AG20443 (cell line): ENCODE measurements around the gene SPRN.
"Not testable (repeated sequence)": the region's sequence is repeated elsewhere in the genome, so short reads cannot be mapped to it uniquely, and the experiment has no call there.

Source experiments
- DNase-seq: peaks from one replicate; pipeline ENCODE4 v3.0.0; 2012; ENCODE audit warnings: low spot score, mixed read lengths

SPRN gene

DNA sequence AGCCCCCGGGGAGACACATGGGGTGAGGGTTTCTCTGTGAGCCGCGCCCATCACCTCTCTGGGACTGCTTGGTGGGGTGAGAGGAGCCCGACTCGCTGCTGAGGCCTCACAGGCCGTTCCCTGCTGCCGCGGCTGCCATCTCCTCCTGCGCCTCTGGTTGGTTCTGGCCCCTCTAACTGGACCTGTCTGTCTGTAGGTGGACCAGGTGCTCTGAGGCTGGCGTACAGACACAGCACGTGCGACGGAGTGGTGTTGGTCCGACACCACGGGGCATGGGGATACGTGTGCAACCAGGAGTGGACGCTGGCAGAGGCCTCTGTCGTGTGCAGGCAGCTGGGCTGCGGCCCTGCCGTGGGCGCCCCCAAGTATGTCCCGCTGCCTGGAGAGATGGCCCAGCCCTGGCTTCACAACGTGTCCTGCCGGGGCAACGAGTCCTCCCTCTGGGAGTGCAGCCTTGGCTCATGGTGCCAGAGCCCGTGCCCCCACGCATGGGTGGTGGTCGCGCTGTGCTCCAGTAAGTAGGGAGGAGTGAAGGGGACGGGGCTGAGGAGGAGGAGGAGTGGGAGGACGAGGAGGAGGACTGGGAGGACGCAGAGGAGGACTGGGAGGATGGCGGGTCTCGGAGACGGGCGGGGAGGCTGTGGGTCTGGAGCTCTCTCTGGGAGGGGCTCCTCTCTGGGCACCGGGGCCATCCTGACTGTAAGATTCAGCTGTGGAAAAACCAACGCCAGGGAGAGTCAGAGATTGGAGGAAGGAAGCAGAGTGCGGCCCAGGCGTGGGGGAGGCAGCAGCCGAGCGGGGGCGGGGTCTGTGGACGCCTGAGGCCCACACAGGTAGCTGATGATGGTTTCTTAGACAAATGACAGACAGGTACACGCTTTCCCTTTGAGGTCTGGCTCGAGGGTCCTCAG is 31.9 kb upstream of the SPRN start:
- no peak for DNase-seq

DNA sequence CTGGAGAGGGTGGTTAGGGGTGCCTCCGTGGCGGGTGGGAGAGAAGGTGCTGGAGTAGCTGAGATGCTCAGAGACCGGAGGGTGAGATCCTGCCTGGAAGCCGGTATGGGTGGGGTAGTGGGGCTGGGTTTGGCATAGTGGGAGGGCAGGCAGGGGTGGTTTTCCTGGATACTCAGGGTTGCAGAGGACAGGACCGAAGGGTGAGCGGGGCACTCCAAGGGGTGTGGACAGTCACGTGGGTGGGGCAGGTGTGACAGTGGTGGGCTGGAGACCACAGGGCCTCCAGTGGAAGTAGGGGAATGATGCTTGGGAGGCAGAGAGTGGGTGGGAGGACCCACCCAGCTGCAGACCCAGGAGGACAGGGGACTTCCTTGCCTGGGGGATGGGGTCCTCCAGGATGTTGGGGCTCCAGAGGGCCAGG is 31.2 kb upstream of the SPRN start:
- DNase-seq, result no peak

DNA sequence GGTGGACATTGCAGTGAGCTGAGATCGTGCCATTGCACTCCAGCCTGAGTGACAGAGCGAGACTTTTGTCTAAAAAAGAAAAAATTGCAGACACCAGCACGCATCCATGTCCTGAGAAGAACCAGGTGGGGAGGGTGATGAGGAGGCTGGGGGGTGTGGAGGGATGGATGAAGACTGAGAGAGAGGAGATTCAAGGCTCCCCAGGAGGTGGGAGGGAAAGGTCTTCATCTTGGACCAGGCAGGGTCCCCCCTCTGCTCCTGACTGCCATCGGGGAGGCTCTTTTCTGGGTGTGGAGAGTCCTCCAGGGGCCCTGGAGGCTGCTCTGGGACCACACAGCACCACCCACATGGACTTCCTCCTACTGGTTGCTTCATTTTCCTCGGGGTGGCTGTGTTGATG is 30.8 kb upstream of the SPRN start:
- no peak for DNase-seq

DNA sequence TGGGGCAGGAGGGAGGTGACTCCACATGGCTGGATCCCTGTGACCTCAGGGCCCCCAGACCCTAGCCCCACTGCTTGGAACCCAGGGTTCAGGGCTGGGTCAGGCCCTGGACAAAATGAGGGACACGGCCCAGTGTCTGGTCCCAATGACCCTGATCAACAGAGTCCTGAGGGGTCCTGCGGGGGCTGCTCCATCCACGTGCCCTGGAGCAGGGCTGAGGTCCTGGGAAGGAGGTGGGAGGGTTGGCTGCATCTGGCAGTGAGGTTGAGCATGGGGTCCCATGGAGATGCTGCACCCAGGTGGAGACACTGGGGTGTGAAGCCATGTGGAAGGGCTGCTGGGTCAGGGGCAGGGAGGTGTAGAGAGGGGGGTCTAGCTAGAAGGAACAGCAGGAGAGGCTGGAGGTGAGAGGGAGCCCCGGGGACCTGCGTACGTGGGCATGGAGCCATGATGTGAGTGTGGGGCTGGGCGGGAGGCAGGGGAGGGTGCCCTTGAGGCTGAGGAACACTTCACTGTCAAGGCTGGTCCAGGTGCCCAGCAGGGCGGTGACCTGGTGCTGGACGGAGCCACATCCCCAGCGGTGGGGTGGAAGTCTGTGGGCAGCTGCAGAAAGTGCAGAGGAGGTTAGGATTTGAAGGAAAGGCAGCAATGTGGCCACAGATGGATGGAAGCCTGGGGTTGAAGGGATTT is 29.9 kb upstream of the SPRN start:
- DNase-seq, result no peak

DNA sequence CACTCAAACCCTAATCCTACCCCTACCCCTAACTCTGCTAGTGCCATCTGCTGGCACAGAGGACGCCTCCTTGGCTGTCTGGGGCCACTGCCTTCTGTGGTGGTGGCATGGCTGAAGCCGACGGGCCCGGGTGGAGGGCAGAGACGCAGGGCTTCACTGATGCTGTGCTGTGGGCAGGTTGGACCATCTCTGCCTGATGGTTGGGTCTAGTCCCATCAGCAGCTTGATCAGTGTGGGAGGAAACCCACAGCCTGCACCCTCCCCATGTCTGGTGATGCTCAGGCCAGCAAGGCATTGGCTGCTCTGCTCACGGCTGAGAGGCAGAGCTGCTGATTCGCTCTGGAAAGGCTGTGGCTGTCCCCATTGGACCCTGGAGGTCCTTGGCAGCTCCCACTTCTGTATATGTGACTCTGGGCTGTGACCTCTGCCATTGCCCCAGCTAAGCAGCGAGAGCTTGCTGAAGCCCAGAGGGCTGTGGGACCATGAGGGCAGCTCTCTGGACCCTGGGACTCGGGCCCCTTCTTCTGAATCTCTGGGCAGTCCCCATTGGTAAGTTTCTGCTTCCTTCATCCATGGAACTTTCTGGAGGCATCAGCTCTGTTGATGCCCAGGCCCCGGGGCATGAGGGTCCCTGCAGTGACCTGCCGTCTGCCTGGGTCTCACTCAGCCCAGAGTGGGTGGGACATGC is 29.2 kb upstream of the SPRN start, which contains the start of gene SCART1:
Gene SCART1, plus strand, starts transcription at position 430 of the 688 bp plus-strand sequence. Its CDS starts 53 bp downstream, at position 483.
- no peak for DNase-seq

DNA sequence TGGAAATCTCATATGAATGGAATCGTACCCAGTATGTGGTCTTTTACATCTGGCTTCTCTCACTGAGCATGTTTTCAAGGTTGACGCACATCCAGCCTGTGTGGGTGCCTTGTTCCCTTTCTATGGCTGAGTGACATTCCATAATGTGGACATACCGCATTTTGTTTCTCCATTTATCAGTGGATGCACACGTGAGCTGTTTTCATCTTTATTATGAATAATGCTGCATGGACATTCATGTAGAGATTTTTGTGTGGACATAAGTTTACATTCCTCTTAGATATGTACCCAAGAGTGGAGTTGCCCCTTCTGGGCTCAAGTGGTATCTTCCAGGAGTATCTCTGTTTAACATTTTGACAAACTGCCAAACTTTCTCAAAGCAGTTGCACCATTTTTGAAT is 28.0 kb upstream of the SPRN start:
- DNase-seq, result no peak

DNA sequence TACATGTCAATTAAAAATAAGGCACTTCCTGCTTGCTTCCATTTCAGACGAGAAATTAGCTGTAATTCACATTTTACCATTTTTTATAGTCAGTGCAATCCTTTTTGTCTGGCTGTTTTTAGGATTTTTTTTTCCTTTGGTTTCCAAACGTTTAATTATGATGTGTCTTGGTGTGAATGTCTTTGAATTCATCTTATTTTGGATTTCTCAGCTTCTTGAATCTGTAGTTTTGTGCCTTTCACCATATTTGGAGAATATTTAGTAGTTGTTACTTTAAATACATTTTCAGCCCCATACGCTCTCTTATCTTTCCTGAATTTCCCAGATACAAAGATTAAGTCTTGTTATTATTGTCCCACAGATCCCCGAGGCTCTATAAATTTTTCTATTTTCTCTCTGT is 26.9 kb upstream of the SPRN start:
- DNase-seq, result no peak

DNA sequence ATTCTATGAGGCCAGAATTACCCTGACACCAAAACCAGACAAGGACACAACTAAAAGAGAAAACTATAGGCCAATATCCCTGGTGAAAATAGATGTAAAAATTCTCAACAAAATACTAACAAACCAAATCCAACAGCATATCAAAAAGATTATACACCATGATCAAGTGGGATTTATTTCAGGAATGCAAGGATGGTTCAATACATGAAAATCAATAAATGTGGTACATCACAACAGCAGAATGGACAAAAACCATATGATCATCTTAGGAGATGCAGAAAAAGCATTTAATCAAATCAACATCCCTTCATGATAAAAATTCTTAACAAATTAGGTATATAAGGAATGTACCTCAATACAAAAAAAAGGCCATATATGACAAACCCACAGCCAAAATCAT is 23.7 kb upstream of the SPRN start:
- DNase-seq, result no peak

DNA sequence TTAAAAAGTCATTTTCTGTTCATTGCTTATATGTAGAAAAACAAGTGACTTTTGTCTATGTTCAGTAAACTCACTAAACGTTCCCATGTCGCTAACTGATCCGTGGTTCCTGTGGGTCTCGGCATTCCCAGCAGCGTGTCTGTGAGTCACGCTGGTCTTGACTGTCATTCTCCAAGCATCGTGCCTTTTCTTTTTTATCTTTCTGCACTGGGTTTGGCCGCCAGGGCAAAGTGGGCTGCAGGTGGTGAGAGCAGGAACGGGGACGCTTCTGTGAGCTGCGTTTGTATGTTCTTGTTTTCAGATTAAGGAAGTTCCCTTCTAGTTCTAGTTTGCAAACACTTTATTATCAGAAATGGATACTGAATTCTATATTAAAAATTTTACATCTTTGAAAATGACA is 22.6 kb upstream of the SPRN start:
- DNase-seq, result no peak

DNA sequence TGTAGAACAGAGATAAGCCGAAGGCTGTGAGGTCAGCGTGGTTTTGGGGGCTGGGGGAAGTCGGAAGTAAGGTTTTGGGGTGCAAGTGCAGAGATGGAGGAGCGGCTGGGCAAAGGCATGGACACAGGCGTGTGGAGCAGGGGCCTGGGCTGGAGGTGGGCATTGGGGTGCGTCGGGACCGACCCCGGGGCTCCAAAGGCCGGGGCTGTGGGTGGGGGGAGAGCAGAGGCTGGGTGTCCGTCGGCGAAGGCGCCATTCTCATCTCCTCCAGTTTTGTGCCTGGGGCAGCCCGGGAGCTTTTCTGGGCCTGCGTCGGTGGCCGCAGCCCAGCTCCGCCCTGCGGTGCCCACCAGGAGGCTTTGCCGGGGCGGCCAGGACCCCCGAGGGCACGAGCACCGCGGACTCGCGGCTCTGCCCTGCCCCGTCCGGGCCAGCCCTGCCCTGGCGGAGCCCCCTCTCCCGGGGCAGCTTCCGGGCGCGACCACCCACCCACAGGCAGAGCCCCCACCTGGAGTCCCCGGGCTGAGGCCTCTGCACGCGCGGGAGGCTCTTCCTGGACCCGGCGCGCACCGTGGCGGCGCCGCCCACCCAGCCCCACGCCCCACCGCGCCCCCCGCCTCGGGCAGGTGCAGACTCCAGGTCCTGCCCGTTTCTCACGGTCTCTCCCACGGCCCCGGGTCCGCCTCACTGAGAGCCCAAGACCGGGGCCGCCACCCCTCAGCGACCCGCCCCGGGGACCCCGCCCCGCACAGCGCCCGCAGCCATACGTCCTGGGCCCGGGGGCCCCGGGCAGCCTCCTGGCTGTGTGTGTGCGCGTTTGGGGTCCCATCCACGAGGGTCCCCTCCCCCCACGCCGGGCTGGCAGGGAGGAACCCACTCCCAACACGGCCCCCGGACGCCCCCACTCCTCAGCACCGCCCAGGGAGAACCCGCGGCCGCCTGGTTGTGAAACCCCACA is 21.6 kb upstream of the SPRN start:
- DNase-seq, result no peak

DNA sequence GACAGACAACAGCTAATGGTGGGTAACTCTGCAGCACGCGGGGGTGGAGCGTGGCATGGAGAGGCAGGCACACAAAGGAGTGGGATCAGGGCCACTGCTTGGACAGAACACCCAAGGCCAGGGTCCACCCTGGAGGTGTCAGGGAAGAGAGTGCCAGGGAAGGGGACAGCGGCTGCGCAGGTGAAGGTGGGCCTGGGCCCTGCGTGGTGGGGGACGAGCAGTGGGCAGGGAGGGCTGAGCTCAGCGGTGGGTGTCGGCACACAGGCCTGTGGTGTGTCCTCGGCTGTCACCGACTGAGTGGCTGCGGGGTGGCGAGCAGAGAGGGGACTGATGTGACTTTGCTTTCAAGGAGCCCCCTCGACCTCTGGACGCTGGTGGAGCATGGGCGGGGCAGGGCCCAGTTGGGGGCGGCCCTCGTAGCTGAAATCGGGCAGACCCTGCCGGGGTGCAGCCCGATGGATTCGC is 20.9 kb upstream of the SPRN start:
- no peak for DNase-seq

DNA sequence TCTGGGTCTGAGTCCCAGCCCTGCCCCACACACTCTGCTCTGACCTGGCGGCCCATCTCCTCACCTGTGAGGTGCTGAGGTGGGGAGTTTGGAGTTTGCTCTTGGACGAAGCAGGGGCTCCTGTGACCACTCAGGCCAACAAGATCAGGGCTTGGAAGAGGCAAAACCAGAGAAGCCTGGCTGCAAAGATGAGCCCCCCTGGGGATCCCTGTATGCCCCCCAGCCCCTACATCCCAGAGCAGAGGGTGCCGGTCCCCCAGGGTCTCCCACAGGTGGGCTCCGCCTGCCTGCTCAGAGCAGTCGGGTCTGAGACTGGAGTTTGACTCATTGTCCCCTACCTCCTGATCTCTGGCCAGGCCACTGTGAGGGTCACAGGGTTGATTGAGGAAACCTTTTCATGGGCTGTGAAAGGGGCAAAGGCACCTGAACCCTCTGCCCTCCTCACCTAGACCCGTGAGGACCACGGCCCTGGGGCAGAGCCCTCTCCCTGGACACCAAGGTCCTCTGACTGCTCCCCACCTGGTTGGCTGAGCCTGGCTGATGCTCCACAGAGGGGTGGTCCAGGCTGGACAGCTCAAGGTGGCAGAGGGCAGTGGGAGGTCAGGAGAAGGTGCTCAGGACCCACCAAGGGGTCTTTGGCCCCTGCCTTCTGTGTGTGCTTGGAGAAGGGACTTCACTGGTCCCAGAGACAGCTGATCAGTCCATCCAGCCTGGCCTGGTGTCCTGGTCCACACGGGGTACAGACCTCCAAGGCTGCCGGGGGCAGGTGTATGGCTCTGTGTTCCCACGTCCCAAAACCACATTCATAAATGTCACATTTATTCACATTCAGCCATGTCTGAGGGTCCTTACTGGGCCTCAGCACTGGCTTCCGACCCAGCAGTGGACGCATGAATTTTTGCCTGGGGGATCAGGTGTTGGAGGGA is 20.2 kb upstream of the SPRN start:
- no peak for DNase-seq

DNA sequence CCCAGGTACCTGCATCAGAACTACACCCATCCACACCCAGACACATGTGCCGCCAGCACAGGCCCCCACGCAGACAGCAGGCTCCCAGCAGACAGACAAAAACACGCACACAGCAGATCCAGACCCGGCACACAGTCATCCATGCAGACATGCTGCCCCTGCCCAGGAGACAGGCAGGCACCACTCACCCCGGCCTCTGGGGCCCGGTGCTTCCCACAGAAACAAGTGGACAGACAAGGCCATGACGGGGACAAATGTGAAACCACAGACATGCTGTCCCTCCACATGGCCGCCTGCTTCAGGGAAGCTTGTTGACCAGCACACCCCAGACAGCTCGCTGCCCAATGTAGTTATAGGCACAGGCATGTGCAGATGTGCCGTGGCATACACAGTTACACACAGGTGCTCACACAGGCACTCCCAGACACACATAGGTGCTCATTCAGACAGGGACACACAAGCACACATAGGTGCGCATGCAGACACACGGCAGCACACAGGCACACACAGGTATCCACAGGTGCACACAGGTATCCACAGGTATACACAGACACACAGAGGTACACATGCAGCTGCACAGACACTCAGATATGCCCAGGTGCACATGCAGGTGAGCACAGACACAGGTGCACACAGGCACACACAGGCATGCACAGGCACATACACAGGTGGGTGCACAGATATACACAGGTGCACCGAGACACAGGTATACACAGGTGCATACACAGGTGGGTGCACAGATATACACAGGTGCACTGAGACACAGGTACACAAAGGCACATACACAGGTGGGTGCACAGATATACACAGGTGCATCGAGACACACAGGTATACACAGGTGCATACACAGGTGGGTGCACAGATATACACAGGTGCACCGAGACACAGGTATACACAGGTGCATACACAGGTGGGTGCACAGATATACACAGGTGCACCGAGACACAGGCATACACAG is 18.8 kb upstream of the SPRN start:
- no peak for DNase-seq

DNA sequence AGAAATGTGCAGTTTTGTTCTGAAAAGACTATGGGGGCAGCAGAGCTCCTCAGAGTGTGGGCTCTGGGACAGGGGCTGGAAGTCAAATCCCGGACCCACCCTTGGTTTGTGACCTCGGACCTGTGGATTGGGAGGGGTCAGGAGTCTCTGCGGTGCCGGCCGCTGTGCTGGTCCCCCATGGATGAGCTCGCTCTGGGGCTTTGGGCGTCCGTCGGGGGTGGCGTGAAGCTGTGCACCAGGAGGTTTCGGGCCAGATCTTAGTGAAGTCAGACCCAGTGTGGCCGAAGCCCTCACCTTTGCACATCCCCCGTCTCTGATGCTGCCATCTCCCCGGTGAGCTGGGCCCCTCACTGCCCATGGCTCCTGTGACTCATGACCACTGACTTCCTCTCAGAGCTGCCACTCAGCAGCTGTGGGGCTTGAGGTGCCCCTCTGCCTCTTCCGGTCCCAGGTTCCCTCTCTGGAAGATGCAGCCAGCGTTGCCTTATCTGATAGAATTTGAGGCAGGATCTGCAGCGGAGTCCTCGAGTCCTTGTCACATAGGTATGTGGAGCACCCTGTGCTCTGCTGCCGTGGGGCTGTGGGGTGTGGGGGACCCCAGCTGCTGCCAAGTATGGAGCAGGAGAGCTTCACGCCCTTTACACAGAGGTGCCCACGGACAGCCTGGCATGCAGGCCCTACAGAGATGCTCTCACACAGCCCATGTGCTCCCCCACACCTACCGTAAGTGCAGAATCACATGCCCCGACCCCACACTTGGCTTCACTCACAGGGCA is 18.0 kb upstream of the SPRN start:
- no peak for DNase-seq

DNA sequence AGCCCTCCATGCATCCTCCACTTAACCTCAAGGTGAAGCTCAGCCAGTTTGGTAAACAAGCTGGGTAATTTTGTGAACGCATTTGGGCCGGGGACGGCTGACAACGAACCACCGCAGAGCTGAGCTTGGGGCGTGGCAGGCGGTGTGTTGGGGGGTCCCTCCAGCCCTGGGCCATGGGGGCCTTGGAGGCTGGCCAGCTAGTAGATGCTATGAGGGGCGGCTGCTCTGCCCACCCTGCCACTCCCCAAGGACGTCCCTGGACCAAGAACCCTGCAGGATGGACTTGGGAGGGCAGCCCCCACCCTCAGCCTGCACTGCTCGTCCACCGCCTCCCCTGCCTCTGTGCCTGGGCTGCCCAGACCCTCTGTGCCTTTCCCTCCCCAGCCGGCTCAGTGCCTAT is 17.4 kb upstream of the SPRN start:
- no peak for DNase-seq

DNA sequence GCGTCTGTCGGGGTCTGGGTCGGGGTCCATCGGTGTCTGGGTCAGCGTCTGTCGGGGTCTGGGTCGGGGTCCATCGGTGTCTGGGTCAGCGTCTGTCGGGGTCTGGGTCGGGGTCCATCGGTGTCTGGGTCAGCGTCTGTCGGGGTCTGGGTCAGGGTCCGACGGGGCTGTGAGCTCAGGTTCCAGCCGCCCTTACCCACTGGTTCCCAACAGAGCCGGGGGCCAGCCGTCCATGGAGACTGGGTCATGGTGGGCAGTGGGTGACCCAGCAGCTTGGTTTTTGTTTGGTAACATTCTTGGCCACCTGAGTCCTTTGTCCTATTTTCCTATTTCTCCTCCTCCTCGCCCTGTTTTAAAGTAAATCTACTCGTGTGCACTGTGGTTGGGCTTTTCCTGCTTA is 16.9 kb upstream of the SPRN start:
- not testable (repeated sequence) for DNase-seq

DNA sequence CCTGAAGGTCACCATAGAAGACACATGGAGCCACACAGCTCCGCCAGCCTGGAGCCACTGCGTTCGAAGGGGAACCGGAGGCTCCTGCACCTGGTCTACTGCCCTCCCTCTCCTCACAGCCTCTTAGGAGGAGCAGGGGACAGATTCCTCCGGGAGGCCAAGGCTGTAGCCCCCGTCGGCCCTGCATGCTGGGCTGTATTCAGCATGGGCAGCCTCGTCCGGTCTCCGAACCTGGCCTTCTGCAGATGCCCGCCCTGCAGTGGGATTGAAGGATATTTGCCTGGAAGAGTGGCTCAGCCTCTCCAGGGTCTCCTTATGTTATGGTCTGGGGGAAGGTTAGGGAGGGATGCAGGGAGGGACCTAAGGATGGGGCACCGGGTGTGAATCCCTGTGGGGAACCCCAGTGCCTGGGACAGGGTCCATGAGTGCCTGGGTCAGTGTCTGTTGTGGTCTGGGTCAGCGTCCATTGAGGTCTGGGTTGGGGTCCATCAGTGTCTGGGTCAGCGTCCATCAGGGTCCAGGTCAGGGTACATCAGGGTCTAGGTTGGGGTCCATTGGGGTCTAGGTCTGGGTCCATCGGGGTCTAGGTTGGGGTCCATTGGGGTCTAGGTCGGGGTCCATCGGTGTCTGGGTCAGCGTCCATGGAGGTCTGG is 16.3 kb upstream of the SPRN start:
- no peak for DNase-seq
